ENCODE results near the gene OR8G1.

- TF ChIP-seq TAF1 (IDR thresholded peaks at IDR 0.05; ENCODE audit: borderline replicate concordance, insufficient read depth, low read length) (no peak), POLR2AphosphoS5 (IDR thresholded peaks at IDR 0.05; ENCODE audit: low read depth, low read length) (no peak), SIN3A (IDR thresholded peaks at IDR 0.05; ENCODE audit: borderline replicate concordance, insufficient read depth, low read length) (no peak), FOXP2 (optimal IDR thresholded peaks at IDR 0.05; ENCODE audit: borderline replicate concordance, extremely low read depth, extremely low read length, insufficient read depth) (no peak)
- TF ChIP-seq, protein P1, sequence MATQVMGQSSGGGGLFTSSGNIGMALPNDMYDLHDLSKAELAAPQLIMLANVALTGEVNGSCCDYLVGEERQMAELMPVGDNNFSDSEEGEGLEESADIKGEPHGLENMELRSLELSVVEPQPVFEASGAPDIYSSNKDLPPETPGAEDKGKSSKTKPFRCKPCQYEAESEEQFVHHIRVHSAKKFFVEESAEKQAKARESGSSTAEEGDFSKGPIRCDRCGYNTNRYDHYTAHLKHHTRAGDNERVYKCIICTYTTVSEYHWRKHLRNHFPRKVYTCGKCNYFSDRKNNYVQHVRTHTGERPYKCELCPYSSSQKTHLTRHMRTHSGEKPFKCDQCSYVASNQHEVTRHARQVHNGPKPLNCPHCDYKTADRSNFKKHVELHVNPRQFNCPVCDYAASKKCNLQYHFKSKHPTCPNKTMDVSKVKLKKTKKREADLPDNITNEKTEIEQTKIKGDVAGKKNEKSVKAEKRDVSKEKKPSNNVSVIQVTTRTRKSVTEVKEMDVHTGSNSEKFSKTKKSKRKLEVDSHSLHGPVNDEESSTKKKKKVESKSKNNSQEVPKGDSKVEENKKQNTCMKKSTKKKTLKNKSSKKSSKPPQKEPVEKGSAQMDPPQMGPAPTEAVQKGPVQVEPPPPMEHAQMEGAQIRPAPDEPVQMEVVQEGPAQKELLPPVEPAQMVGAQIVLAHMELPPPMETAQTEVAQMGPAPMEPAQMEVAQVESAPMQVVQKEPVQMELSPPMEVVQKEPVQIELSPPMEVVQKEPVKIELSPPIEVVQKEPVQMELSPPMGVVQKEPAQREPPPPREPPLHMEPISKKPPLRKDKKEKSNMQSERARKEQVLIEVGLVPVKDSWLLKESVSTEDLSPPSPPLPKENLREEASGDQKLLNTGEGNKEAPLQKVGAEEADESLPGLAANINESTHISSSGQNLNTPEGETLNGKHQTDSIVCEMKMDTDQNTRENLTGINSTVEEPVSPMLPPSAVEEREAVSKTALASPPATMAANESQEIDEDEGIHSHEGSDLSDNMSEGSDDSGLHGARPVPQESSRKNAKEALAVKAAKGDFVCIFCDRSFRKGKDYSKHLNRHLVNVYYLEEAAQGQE (IDR thresholded peaks at IDR 0.05; ENCODE audit: insufficient read depth in 1 of 2, low read depth in 2 of 2, low read length in 2 of 2) = no peak
These were observed 33.6 kb upstream of the OR8G1 start for GRCh38 chr11:124207102-124207792.

Data from PFSK-1 (cell line).